AML-193 (cell line): Measurements from ENCODE around the gene ARHGEF39.
A peak's percentile ranks its signal among the peaks of the same experiment; 100 is the strongest.
"Not testable (repeated sequence)": the region's sequence is repeated elsewhere in the genome, so short reads cannot be mapped to it uniquely, and the experiment has no call there.

ENCODE experiments used
- DNase-seq, 2 experiments: peaks; one replicate each; lab custom pipeline; 2025; lab: John Stamatoyannopoulos, UW

The ARHGEF39 gene

GRCh38 chr9:35618854-35619799 lies 45.9 kb downstream of the ARHGEF39 start:
- no peak for DNase-seq

- no peak for DNase-seq
Measured at GRCh38 chr9:35618325-35618727, 46.7 kb downstream of the ARHGEF39 start, which contains the start of gene CD72. Gene CD72 (minus strand): TSS chr9:35618413. CDS start chr9:35618303, 110 bp downstream.

DNA sequence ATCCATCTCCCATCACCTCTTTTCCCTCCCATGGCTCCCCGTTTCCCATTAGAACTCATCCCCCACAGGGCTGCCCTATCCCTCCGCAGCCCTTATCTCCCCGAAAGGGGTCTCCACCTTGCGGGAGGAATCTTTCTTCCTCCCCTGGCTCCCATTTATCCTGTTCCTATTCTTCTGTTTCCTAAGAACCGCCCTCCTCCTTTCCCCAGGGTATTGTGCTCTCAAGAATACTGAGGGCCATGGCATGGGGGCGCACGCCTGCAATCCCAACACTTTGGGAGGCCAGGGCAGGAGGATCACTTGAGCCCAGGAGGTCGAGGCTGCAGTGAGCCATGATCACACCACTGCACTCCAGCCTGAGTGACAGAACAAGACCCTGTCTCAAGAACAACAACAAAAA lies 47.4 kb downstream of the ARHGEF39 start:
- DNase-seq = no peak

DNA sequence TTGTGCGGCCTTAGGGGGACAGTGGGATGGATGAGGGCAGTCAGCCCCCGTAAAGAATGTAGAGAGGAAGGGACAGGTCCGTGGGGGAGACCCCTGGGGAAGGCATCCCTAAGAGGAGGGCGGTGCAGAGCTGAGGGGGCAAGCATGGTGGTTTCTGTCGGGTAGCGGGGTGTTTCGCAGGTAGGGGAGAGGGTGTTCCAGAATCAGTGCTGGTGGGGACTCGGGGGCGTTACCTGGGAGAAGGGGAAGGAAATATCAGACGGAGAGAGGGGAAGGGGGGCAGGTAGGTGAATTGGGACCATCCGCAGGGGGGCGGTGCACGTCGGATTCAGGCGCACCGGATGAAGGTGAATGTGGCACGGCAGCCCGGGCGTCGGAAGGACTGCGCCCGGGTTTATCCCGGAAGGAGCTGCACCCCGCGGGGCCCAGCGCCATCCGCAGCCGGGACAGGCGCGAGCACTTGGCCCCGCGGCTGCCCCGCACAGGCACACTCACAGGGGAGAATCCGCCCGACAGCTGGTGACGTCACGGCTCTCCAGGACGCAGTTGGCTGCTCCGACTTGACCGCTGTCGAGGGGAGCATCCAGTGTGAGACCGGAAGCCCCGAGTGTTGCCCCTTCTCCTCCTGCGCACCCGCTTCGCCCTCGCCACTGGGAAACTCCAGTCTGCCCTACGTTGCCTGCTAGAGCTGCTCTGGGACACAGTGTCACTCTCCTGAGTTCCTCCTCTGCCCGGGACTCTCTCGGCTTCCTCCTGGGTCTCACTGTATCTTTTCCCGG lies 48.1 kb downstream of the ARHGEF39 start:
- no peak for DNase-seq

GRCh38 chr9:35615981-35616680 lies 48.9 kb downstream of the ARHGEF39 start:
- DNase-seq = no peak

DNA sequence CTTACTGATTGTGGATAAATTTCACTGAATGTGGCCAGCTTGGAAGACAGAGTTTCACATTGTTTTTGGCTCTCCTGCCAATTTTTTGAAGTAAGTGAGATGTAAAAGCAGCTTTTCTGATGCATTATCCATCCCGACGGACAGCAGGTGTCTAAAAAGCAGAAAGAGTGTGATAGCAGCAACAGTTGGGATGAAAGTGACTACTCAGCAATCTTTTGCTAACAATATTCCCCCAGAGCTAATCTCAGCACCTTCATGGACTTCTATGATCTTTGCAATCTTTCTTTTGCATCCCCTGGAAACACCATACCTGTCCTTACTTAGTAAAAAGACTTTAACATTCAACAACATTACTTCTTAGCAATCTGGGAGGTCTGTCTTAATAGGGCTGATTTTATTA lies 52.2 kb downstream of the ARHGEF39 start:
- no peak for DNase-seq

GRCh38 chr9:35612066-35612465 lies 52.9 kb downstream of the ARHGEF39 start:
- DNase-seq = not testable (repeated sequence)

GRCh38 chr9:35611230-35611797 lies 53.7 kb downstream of the ARHGEF39 start:
- peak; percentile 17 to 19 for DNase-seq

- DNase-seq = no peak
Measured at GRCh38 chr9:35609820-35610163, 55.2 kb downstream of the ARHGEF39 start.
